Effector memory CD8-positive, alpha-beta T cell (primary cell): ENCODE results near the gene CLC.
"Not testable (repeated sequence)": the region's sequence is repeated elsewhere in the genome, so short reads cannot be mapped to it uniquely, and the experiment has no call there.

ENCODE experiments used
- ATAC-seq: fragments of 150-1000 bp; cut with Tn5 transposase; replicated peaks from 2 replicates; pipeline ENCODE4 v1.10.0; 2021; ENCODE audit warnings: mild to moderate bottlenecking, moderate library complexity
- DNase-seq, 3 experiments: peaks; one replicate each; pipeline ENCODE4 v3.0.0; 2021
- H3K27ac Mint-ChIP-seq, 2 donors: one replicate each; pipeline ENCODE4 v1.8.0; 2022; ENCODE audit warnings: mild to moderate bottlenecking in 2 of 2, mixed read lengths in 2 of 2, moderate library complexity in 2 of 2
- H3K27me3 Mint-ChIP-seq, 2 donors: one replicate each; pipeline ENCODE4 v1.8.0; 2022; ENCODE audit warnings: mixed read lengths in 2 of 2
- H3K36me3 Mint-ChIP-seq: one replicate; pipeline ENCODE4 v1.8.0; 2022; ENCODE audit warnings: mild to moderate bottlenecking, moderate library complexity, mixed read lengths; ENCODE audit not compliant: insufficient read depth
- H3K4me1 Mint-ChIP-seq, 2 donors: one replicate each; pipeline ENCODE4 v1.8.0; 2022; ENCODE audit warnings: low read depth in 2 of 2, mixed read lengths in 2 of 2
- H3K4me3 Mint-ChIP-seq, 2 donors: one replicate each; pipeline ENCODE4 v1.8.0; 2022; ENCODE audit warnings: mild to moderate bottlenecking in 2 of 2, mixed read lengths in 2 of 2, moderate library complexity in 2 of 2
- H3K9me3 Mint-ChIP-seq, 2 donors: one replicate each; pipeline ENCODE4 v1.8.0; 2022; ENCODE audit warnings: mixed read lengths in 2 of 2
- total RNA-seq, 9 experiments: gene quantifications; one replicate each; lab custom pipeline; 2026; lab: John Stamatoyannopoulos, UW

The CLC gene
- 0 to 6.5 (median 0.39) reads per million in 9 experiments for total RNA-seq

DNA sequence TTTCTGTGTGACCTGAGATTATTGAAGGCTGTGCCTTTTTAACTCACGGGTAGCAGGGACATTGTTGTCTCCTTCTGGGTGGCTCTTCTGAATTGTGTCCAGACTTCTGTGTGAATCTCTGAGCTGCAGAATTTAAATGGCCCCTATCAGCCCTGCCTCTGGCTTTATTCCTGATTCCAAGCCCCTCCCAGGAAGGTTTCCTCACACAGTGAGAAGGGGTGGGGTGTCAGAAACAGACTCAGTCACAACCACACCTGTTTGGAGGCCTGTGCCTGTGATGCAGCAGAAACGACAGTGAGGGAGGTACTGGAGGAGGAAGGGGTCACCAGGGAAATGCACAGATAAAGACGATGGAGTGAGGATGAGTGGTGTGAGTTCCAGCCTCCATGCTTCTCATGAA lies at the start of gene CLC:
Gene CLC (minus strand): TSS at position 139 of the 400 bp plus-strand sequence. CDS start 77 bp downstream, at position 62.
- Mint-ChIP-seq H3K9me3 (no peaks in the 10 kb centered on the region), H3K27me3 (peaks cover 22 to 25% of the 10 kb centered on the region in 2 donors), H3K36me3 (no peaks in the 10 kb centered on the region), H3K27ac (no peak within 1 kb of the TSS), H3K4me3 (no peak within 1 kb of the TSS), H3K4me1 (peaks cover 0 to 2% of the 10 kb centered on the region in 2 donors)
- DNase-seq, result no peak
- ATAC-seq, result no peak

DNA sequence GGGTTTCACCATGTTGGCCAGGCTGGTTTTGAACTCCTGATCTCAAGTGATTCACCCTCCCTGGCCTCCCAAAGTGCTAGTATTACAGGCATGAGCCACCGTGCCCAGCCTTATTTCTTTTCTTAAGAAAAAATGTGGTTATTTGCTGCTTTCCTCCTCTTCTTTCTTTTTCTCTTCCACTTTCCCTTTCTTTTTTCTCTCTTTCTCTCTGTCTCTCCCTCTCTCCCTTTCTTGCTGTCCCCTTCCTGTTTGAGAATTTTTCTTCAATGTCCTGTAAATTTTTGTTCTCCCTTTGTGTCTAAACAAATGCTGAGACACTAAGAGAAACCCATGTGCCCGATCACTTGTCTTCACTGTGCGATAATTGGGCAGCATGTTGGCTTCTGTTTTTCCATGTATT lies 43.1 kb upstream of the CLC start:
- H3K4me1 Mint-ChIP-seq, result no peaks in the 10 kb centered on the region
- ATAC-seq (no peak), DNase-seq (no peak)
- no peaks in the 10 kb centered on the region for H3K9me3 Mint-ChIP-seq
- H3K4me3 Mint-ChIP-seq, result no peak overlapping the region
- peaks cover 57 to 64% of the 10 kb centered on the region in 2 donors for H3K27me3 Mint-ChIP-seq
- no peak overlapping the region for H3K27ac Mint-ChIP-seq
- H3K36me3 Mint-ChIP-seq, result no peaks in the 10 kb centered on the region

DNA sequence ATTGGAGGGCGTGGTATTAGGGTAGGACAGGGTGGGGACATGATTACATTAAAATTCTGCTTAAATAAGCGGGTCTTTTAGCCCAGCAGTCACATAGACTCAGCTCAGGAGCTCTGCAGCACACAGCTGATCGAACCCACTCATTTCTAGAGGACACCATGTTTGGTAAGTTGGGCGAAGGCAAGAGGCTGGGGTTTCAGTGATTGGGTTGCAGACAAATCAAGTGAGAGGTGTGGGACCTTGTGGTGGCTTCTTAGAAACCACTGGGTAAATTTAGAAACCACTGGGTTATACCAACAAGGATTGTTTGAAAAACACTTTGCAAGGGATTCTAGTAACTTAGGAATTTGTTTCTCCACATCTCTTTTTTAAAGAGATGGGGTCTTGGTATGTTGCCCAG lies 40.9 kb upstream of the CLC start, which contains the start of gene LEUTX:
Gene LEUTX (plus strand): TSS at position 92 of the 400 bp plus-strand sequence. CDS start 67 bp downstream, at position 159.
- Mint-ChIP-seq H3K9me3 (no peaks in the 10 kb centered on the region), H3K4me1 (no peaks in the 10 kb centered on the region), H3K27me3 (peaks cover 41 to 49% of the 10 kb centered on the region in 2 donors), H3K27ac (no peak within 1 kb of the TSS), H3K36me3 (no peaks in the 10 kb centered on the region), H3K4me3 (no peak within 1 kb of the TSS)
- DNase-seq (no peak), ATAC-seq (no peak)

DNA sequence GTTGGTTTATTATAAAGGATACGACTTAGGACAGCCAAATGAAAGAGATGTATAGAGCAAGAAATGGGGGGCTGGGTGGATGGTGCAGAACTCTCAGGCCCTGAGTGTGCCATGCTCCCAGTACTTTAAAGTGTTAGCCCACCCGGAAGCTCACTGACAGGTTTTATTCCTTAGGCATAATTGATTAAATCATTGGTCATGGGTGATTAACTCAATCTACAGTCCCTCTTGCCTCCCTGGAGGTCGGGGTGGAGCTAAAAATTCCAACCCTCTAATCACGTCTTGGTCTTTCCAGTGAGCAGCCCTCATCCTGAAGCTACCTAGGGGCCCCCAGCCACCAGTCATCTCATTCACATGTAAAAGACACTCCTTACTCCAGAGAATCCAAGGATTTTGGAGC lies 31.0 kb upstream of the CLC start:
- H3K4me1 Mint-ChIP-seq, result no peaks in the 10 kb centered on the region
- peaks cover 0 to 2% of the 10 kb centered on the region in 2 donors for H3K9me3 Mint-ChIP-seq
- H3K36me3 Mint-ChIP-seq, result no peaks in the 10 kb centered on the region
- DNase-seq (no peak), ATAC-seq (no peak)
- no peak overlapping the region for H3K4me3 Mint-ChIP-seq
- H3K27me3 Mint-ChIP-seq, result peaks cover 23 to 36% of the 10 kb centered on the region in 2 donors
- no peak overlapping the region for H3K27ac Mint-ChIP-seq

DNA sequence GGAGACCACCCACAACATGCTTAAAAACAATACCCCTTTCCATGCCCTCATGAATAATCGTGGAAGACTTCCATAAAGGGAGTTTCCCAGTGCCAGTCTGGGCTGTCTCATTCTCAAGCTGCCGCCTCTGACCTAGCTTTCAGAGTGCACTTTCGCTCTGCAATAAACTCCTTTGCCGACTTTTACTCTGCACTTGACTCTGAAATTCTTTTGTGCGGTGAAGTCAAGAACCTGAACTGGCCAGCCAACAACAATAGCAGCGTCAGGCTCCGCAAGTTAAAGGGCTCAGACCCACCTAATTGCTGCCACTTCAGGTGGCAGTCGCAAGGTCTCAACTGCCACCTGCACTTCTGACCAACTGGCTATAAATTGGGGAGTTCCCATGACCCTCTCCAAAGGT lies 30.5 kb upstream of the CLC start:
- H3K9me3 Mint-ChIP-seq, result peaks cover 0 to 2% of the 10 kb centered on the region in 2 donors
- no peak overlapping the region for H3K4me3 Mint-ChIP-seq
- DNase-seq (no peak), ATAC-seq (no peak)
- peaks cover 26 to 40% of the 10 kb centered on the region in 2 donors for H3K27me3 Mint-ChIP-seq
- no peaks in the 10 kb centered on the region for H3K36me3 Mint-ChIP-seq
- H3K4me1 Mint-ChIP-seq, result no peaks in the 10 kb centered on the region
- H3K27ac Mint-ChIP-seq, result no peak overlapping the region

DNA sequence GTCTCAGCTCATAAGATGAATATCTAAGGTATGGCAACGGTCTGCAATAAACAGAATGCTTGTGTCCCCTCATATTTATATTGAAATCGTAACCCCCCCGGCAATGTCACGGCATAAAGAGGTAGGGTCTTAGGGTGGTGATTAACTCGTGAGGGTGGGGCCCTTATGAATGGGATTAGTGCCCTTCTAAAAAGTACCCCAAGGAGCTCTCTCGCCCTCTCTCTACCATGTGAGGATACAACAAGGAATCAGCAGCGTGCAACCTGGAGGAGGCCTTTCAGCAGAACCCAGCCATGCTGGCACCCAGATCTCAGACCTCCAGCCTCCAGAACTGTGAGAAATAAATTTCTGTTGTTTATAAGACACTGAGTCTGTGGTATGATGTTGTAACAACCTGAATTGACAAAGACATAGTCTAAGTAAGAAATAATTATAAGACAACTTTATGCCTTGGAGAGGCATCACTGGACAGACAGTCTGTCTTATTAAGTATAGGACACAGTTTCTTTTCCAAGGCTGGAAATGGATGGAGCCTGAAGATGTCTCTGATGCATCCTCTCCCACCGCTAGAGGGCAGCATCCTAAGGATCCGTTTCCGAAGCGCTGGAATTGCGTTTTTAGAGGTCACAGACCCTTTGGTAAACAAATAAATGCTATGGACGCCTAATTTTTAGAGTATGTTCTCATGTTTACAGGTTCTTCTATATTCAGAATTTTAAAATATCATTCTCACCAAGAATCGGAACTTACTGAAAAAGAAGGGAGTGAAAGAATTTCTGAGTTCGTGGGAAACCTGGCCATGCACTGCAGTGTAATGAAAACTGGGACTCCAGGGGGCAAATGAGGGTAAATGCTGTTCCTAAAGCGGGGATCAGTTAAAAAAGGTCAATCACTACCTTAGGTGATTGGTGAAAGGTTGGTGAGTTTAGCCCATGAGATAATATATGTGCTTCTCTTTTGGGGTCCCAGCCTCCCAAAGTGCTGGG lies 27.6 kb upstream of the CLC start:
- H3K27me3 Mint-ChIP-seq, result peaks cover 22 to 24% of the 10 kb centered on the region in 2 donors
- DNase-seq (peak; percentile 9 to 21 (median 16)), ATAC-seq (no peak)
- H3K4me1 Mint-ChIP-seq, result no peaks in the 10 kb centered on the region
- peaks cover 0 to 2% of the 10 kb centered on the region in 2 donors for H3K9me3 Mint-ChIP-seq
- H3K36me3 Mint-ChIP-seq, result no peaks in the 10 kb centered on the region
- H3K27ac Mint-ChIP-seq, result no peak overlapping the region
- no peak overlapping the region for H3K4me3 Mint-ChIP-seq

DNA sequence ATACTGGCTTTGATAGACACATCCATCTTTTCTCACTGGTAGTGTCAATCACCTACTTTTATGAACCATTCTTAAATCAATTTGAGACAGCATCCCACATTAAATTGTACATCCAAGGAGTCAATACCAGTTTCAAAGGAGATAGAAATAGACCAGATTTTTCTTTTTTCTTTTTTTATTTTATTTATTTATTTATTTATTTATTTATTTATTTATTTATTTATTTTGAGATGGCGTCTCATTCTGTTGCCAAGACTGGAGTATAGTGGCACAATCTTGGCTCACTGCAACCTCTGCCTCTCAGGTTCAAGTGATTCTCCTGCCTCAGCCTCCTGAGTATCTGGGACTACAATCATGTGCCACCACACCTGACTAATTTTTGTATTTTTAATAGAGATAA lies 24.0 kb upstream of the CLC start:
- not testable (repeated sequence) for H3K4me1 Mint-ChIP-seq, H3K27ac Mint-ChIP-seq, ATAC-seq, H3K4me3 Mint-ChIP-seq, H3K9me3 Mint-ChIP-seq, DNase-seq, H3K36me3 Mint-ChIP-seq
- H3K27me3 Mint-ChIP-seq, result peaks cover 10 to 46% of the 10 kb centered on the region in 2 donors

DNA sequence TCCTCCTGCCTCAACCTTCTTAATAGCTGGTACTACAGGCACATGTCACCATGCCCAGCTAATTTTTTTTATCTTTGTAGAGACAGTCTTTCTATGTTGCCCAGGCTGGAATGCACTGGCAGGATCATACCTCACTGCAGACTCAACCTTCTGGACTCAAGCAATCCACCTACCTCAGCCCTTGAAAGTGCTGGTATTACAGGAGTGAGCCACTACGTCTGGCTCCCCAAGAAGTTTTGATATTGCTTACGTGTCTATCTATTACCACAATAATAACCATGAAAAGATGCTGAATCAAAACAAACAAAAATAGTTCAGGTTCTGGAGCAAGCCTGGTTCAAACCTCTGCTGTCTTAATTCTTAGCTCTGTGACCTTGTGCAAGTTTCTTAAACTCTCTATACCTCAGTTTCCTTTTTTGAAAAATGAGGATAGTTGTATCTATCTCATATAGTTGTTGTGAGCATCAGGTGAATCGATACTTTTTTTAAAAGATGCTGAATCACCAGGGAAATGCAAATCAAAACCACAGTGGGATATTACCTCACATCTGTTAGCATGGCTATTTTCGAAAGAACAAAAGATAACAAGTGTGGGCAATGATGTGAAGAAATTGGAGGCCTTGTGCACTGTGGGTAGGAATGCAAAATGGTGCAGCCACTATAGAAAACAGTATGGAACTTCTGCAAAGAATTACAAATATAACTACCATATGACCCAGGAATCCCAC lies 21.8 kb upstream of the CLC start:
- Mint-ChIP-seq H3K27me3 (peaks cover 10 to 41% of the 10 kb centered on the region in 2 donors), H3K4me1 (no peaks in the 10 kb centered on the region), H3K27ac (no peak overlapping the region), H3K9me3 (no peaks in the 10 kb centered on the region), H3K36me3 (no peaks in the 10 kb centered on the region), H3K4me3 (no peak overlapping the region)
- DNase-seq (no peak), ATAC-seq (no peak)

DNA sequence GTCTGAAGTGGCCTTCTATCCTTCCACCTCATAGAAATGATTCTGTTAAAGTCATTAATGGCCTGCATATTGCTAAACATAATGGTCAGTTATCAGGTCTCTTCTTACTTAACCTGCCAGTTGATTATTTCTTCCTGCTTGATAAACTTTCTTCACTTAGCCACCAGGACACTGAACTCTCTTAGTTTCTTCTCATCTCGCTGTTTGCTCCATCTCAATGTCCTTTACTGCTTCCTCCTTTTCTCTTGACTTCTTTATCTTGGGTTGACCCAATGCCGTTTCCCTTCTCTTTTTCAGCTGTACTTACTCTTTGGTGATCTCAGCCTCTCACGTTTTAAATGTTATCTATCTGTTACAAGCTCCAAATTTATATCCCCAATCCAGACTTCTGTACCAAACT lies 17.1 kb upstream of the CLC start:
- ATAC-seq (no peak), DNase-seq (no peak)
- no peaks in the 10 kb centered on the region for H3K36me3 Mint-ChIP-seq
- H3K9me3 Mint-ChIP-seq, result no peaks in the 10 kb centered on the region
- no peaks in the 10 kb centered on the region for H3K4me1 Mint-ChIP-seq
- H3K27ac Mint-ChIP-seq, result no peak overlapping the region
- peaks cover 11 to 32% of the 10 kb centered on the region in 2 donors for H3K27me3 Mint-ChIP-seq
- no peak overlapping the region for H3K4me3 Mint-ChIP-seq

DNA sequence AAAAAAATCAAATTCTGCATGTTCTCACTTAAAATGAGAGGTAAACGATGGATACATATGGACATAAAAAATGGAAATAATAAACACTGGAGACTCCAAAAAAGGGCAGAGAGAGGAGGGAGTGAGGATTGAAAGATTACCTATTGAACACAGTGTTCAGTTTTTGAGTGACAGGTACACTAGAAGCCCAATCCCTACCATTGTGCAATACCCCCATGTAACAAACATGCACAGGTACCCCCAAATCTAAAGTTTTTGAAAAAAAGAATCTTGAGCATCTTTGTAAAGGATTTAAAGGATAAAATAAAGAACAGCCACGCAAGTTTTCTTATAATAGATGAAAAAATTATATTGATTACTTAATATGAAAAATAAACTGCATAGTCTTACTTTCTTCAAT lies 16.7 kb upstream of the CLC start:
- DNase-seq, result no peak
- Mint-ChIP-seq H3K36me3 (no peaks in the 10 kb centered on the region), H3K27me3 (peaks cover 11 to 30% of the 10 kb centered on the region in 2 donors), H3K4me3 (no peak overlapping the region), H3K4me1 (no peaks in the 10 kb centered on the region), H3K27ac (no peak overlapping the region), H3K9me3 (no peaks in the 10 kb centered on the region)
- no peak for ATAC-seq

DNA sequence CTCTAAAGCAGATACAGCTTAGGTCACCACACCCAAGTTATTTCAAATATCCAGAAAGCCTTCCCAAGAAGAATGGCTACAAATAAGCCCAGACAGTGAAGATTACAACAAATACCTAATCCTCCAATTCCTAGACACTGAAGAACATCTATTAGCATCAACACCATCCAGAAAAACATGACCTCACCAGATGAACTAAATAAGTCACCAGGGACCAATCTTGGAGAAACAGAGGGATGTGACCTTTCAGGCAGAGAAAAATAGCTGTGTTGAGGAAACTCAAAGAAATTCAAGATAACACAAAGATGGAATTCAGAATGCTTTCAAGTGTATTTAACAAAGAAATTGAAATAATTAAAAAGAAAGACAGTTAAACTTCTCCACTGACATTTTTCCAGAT lies 15.0 kb upstream of the CLC start:
- H3K9me3 Mint-ChIP-seq, result no peaks in the 10 kb centered on the region
- no peak for ATAC-seq

DNA sequence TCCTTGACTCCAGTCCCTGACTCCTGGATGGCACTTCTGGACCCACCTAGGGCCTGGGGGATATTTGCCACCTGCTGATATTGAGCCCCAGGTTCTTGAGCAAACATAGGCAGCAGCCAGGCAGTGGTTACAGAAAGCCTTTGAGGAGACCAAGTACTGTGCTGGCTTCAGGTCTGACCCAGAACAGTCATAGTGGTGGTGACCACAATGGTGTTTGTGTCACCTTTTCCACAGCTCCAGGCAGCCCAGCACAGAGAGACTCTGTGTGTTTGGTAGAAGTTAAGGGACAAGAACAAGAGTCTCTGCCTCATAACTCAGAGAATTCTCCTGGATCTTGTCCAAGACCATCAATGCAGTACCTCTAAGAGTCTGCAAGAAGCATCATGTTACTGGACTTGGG lies 14.6 kb upstream of the CLC start:
- Mint-ChIP-seq H3K4me3 (no peak overlapping the region), H3K27ac (no peak overlapping the region), H3K27me3 (peaks cover 13 to 15% of the 10 kb centered on the region in 2 donors), H3K4me1 (no peaks in the 10 kb centered on the region), H3K36me3 (no peaks in the 10 kb centered on the region), H3K9me3 (no peaks in the 10 kb centered on the region)
- ATAC-seq (no peak), DNase-seq (no peak)

More for the DNA sequence above, 15.0 kb upstream of the CLC start:
- no peak overlapping the region for H3K27ac Mint-ChIP-seq
- no peak for DNase-seq
- H3K36me3 Mint-ChIP-seq, result no peaks in the 10 kb centered on the region
- peaks cover 11 to 16% of the 10 kb centered on the region in 2 donors for H3K27me3 Mint-ChIP-seq
- no peaks in the 10 kb centered on the region for H3K4me1 Mint-ChIP-seq
- no peak overlapping the region for H3K4me3 Mint-ChIP-seq

DNA sequence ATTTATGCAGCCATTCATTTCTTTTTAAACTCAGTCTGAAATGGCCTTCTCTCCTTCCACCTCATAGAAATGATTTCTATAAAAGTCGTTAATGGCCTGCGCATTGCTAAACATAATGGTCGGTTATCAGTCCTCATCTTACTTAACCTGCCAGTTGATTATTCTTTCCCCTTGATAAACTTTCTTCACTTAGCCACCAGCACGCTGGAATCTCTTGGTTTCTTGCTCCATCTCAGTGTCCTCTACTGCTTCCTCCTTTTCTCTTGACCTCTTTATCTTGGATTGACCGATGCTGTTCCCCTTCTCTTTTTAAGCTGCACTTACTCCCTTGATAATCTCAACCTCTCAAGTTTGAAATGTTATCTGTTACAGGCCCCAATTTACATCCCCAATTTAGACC lies 12.2 kb upstream of the CLC start:
- no peak overlapping the region for H3K4me3 Mint-ChIP-seq
- DNase-seq (no peak), ATAC-seq (no peak)
- no peaks in the 10 kb centered on the region for H3K36me3 Mint-ChIP-seq
- no peaks in the 10 kb centered on the region for H3K4me1 Mint-ChIP-seq
- H3K27ac Mint-ChIP-seq, result no peak overlapping the region
- no peaks in the 10 kb centered on the region for H3K9me3 Mint-ChIP-seq
- peaks cover 35 to 39% of the 10 kb centered on the region in 2 donors for H3K27me3 Mint-ChIP-seq
